Peyer's patch (tissue), 4 donors: ENCODE results near the gene PAFAH1B2. TPM values are rescaled to one million over a fixed set of nuclear protein-coding genes. Genes with fewer than 3 reads are reported as not detected.

Source experiments
- DNase-seq, 3 donors: peaks; one replicate each; pipeline ENCODE4 v3.0.0-alpha.2; 2017 to 2019
- H3K27ac ChIP-seq, 4 donors: fragments of 200-600 bp; sonication (generic); one replicate each; pipeline ENCODE4 v1.5.1; 2016 to 2019
- H3K27me3 ChIP-seq, 2 donors: fragments of 200-600 bp; sonication (generic); one replicate each; pipeline ENCODE4 v1.5.1; 2019
- H3K36me3 ChIP-seq, 3 donors: fragments of 200-600 bp; sonication (generic); one replicate each; pipeline ENCODE4 v1.5.1; 2016 to 2019
- H3K4me1 ChIP-seq, 4 donors: fragments of 200-600 bp; sonication (generic); one replicate each; pipeline ENCODE4 v1.5.1; 2016 to 2019
- H3K4me3 ChIP-seq, 4 donors: fragments of 200-600 bp; sonication (generic); 1 replicate in 3 of 4; 2 replicates in 1 of 4; pipeline ENCODE4 v1.5.1; 2016 to 2019; ENCODE audit warnings: mild to moderate bottlenecking in 1 of 4
- H3K9me3 ChIP-seq, 4 donors: fragments of 200-600 bp; sonication (generic); one replicate each; pipeline ENCODE4 v1.5.1; 2016 to 2019; ENCODE audit warnings: mild to moderate bottlenecking in 1 of 4
- POLR2A ChIP-seq, 2 donors: fragments of 450-650 bp; IDR thresholded peaks; one replicate each; pipeline ENCODE4 v1.5.1; 2017; ENCODE audit warnings: antibody characterized with exemption in 2 of 2, mild to moderate bottlenecking in 2 of 2, moderate library complexity in 2 of 2
- total RNA-seq, 4 donors: library from RNA; depleted of rRNA; stranded (reverse); fragments of >200 nt; gene quantifications; one replicate each; pipeline ENCODE4 v1.1.0, GENCODE V29; 2016
- TF ChIP-seq, protein P1 (sequence below), 6 experiments: fragments of 450-650 bp in 4 of 6; fragments of 200-600 bp in 2 of 6; sonication (generic) in 1 of 6; IDR thresholded peaks; one replicate each; pipeline ENCODE4 v1.5.1; 2017 to 2019; ENCODE audit warnings: antibody characterized with exemption in 6 of 6, mild to moderate bottlenecking in 3 of 6, moderate library complexity in 1 of 6

Gene PAFAH1B2
- total RNA-seq, 4 donors from 2014 or later: 45.4 to 96.2 (median 66.9) TPM

DNA sequence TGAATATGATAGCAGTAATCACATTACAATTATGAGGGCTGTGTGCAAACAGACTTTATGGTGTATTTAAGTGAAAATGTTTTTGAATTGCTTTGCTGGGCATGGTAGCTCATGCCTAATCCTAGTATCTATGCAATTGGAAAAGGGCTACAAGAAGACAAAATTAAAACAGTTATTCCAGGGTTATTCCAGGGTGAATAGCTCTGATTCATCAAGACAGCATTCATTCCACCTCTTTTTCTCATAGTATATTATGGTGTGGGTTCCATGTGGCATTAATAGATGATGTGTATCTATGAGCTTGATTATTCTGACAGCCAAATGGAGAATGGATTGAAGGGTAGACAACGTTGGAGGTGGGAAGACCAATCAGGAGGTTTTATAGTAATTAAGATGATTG lies 22.4 kb downstream of the PAFAH1B2 start:
- no peak for DNase-seq
- Histone ChIP-seq H3K4me3 (no peak overlapping the region), H3K36me3 (peaks cover 0 to 90% (median 8%) of the 10 kb centered on the region in 3 donors), H3K4me1 (no peaks in the 10 kb centered on the region), H3K27ac (no peak overlapping the region), H3K9me3 (no peaks in the 10 kb centered on the region), H3K27me3 (no peaks in the 10 kb centered on the region)
- no peak for TF ChIP-seq POLR2A (IDR thresholded peaks at IDR 0.05)
- TF ChIP-seq, protein P1, sequence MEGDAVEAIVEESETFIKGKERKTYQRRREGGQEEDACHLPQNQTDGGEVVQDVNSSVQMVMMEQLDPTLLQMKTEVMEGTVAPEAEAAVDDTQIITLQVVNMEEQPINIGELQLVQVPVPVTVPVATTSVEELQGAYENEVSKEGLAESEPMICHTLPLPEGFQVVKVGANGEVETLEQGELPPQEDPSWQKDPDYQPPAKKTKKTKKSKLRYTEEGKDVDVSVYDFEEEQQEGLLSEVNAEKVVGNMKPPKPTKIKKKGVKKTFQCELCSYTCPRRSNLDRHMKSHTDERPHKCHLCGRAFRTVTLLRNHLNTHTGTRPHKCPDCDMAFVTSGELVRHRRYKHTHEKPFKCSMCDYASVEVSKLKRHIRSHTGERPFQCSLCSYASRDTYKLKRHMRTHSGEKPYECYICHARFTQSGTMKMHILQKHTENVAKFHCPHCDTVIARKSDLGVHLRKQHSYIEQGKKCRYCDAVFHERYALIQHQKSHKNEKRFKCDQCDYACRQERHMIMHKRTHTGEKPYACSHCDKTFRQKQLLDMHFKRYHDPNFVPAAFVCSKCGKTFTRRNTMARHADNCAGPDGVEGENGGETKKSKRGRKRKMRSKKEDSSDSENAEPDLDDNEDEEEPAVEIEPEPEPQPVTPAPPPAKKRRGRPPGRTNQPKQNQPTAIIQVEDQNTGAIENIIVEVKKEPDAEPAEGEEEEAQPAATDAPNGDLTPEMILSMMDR (IDR thresholded peaks at IDR 0.05): no peak

DNA sequence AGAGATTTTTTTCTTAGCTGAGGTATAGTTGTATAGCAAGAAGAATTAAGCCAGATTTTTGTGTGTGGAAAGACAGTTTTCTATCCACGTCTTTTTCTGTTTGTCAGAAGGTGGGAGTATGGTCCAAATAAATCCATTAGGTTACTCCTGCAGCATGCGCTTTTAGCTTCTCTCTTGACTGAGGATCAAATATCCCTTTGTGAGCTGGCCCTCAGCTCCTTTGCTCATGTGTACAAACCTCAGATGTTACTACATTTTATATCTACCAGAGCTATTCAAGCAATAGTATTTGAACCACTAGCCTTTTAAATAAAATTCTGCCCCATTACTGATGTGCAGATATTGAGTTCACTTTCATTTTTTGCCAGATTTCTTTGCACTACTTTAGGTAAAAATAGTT lies 25.6 kb downstream of the PAFAH1B2 start:
- H3K36me3 ChIP-seq: peaks cover 0 to 59% (median 0%) of the 10 kb centered on the region in 3 donors
- no peak for TF ChIP-seq POLR2A (IDR thresholded peaks at IDR 0.05)
- TF ChIP-seq, protein P1 (IDR thresholded peaks at IDR 0.05): no peak

DNA sequence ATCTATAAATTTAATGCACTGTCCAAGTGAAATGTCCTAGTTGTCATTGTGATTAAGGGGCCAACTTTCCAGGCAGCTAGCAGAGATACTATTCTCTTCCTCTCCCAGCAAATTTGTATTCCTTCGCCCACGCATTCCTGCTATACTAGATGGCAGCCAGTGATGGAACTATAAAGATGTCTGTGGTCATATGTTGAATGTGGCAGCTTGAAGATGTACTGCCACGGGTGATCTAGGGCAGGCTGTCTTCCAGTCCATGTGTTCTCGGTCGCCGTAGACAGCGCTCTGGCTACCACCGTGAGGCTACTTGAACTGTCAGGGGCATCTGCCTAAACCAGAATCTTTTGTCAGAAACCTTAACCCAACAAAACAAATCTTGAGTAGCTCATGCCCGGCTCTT lies 26.1 kb downstream of the PAFAH1B2 start:
- Histone ChIP-seq H3K36me3 (peaks cover 0 to 54% (median 0%) of the 10 kb centered on the region in 3 donors), H3K9me3 (no peaks in the 10 kb centered on the region), H3K27me3 (no peaks in the 10 kb centered on the region), H3K4me1 (peaks cover 0 to 7% (median 0%) of the 10 kb centered on the region in 4 donors), H3K4me3 (no peak overlapping the region), H3K27ac (no peak overlapping the region)
- no peak for DNase-seq
- TF ChIP-seq POLR2A (IDR thresholded peaks at IDR 0.05): no peak
- TF ChIP-seq, protein P1 (IDR thresholded peaks at IDR 0.05): no peak

More for the DNA sequence above, 25.6 kb downstream of the PAFAH1B2 start:
- H3K4me1 ChIP-seq: peaks cover 0 to 7% (median 0%) of the 10 kb centered on the region in 4 donors
- H3K9me3 ChIP-seq: no peaks in the 10 kb centered on the region
- no peaks in the 10 kb centered on the region for H3K27me3 ChIP-seq
- DNase-seq: no peak
- no peak overlapping the region for H3K4me3 ChIP-seq
- no peak overlapping the region for H3K27ac ChIP-seq

DNA sequence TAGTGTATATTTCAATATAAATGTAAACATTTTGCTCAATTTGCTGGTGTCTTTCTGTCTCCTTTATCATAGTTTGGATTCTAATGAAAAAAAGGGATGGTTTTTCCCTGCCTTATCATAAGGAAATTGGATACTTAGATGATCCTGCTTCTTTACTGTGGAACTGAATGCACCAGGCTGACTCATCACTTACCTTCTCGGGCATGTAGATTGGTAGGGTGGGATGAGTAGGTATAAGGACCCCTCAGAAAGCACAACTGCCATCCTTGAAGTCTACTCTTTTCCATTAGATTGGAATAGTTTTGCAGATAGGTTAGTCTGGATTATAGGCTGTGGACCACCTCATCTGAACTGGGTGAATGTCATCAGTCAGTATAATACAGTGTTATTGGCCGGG lies 26.9 kb downstream of the PAFAH1B2 start:
- DNase-seq: no peak
- Histone ChIP-seq H3K27me3 (no peaks in the 10 kb centered on the region), H3K4me3 (no peak overlapping the region), H3K4me1 (peaks cover 0 to 7% (median 0%) of the 10 kb centered on the region in 4 donors), H3K36me3 (peaks cover 0 to 46% (median 0%) of the 10 kb centered on the region in 3 donors), H3K9me3 (no peaks in the 10 kb centered on the region), H3K27ac (peak overlapping the region in 1 of 4 donors; percentile 25)
- TF ChIP-seq, protein P1 (IDR thresholded peaks at IDR 0.05): no peak
- no peak for TF ChIP-seq POLR2A (IDR thresholded peaks at IDR 0.05)

DNA sequence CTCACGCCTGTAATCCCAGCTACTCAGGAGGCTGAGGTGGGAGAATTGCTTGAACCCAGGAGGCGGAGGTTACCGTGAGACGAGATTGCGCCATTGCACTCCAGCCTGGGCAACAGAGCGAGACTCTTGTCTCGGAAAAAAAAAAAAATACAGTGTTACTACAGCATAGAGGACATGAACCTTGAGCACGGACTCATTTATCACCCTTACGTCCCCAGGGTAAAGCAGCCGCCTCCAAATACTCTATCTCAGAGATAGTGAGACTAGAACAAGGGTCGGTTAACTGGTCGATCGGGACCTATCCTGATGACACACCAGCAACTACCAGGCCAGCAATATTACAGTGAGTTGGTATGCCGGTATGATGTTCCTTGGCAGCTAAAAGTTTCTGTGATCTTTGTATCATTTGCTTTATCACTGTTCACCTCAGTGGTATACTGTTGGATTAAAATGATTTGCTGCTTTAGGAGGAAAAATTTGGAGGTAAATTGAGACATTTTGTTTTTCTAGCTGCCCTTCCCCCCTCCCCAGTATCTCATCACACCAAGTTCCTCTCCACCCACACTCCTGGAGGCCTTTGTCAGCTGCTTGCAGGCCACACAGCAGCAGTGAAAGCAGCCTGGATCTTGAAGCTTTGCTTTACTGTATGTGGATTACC lies 27.4 kb downstream of the PAFAH1B2 start:
- Histone ChIP-seq H3K27ac (peak overlapping the region in 2 of 4 donors; percentile 30 to 42), H3K4me1 (peaks cover 0 to 7% (median 0%) of the 10 kb centered on the region in 4 donors), H3K4me3 (no peak overlapping the region), H3K36me3 (peaks cover 0 to 41% (median 0%) of the 10 kb centered on the region in 3 donors), H3K27me3 (no peaks in the 10 kb centered on the region), H3K9me3 (no peaks in the 10 kb centered on the region)
- TF ChIP-seq, protein P1 (IDR thresholded peaks at IDR 0.05): no peak
- TF ChIP-seq POLR2A (IDR thresholded peaks at IDR 0.05): no peak
- DNase-seq: no peak
